H1 (cell line): ENCODE results near the gene DOCK11. TPM values are rescaled to one million over a fixed set of nuclear protein-coding genes. Genes with fewer than 3 reads are reported as not detected.

Experiments
- CHD7 ChIP-seq: fragments of 300-600 bp; sonication (generic); IDR thresholded peaks from 2 replicates; pipeline ENCODE4 v1.7.1; 2012; ENCODE audit warnings: low read length, moderate library complexity, mild to moderate bottlenecking, inconsistent platforms; ENCODE audit not compliant: insufficient replicate concordance
- KDM1A ChIP-seq: fragments of 200-600, 300-600 bp; sonication (generic); IDR thresholded peaks from 2 replicates; pipeline ENCODE4 v1.7.1; 2016; ENCODE audit warnings: mild to moderate bottlenecking, low read length, borderline replicate concordance
- MAFK ChIP-seq: IDR thresholded peaks from 2 replicates; pipeline ENCODE4 v1.6.1; 2012; ENCODE audit warnings: low read depth, mild to moderate bottlenecking, improper control_type of control experiment, low read length
- USF2 ChIP-seq: IDR thresholded peaks from 2 replicates; pipeline ENCODE4 v1.6.1; 2011; ENCODE audit warnings: low read length, improper control_type of control experiment
- polyA plus RNA-seq, 7 experiments: library from polyadenylated mRNA; depleted of rRNA in 3 of 7; stranded (reverse) in 5 of 7; unstranded in 2 of 7; fragments of >200 nt in 5 of 7; fragments of 200-250 nt in 2 of 7; gene quantifications; 1 replicate in 5 of 7; 2 replicates in 1 of 7; 4 replicates in 1 of 7; pipeline versions ENCODE4 v1.2.1 to v1.2.3, GENCODE V29; 2011 to 2013; ENCODE audit warnings: missing spikeins in 2 of 7, mixed read lengths in 2 of 7
- total RNA-seq: library from RNA; stranded (reverse); fragmentation: NEBNext Ultra II Directional; extraction: Animal tissue kit (Norgen Biotek cat#: 25700); gene quantifications from 2 replicates; pipeline ENCODE4 v1.2.1, GENCODE V29; 2021

DOCK11 gene
- total and polyA plus RNA-seq, 2 of the 8 experiments (the other 6 are each of a cell fraction or from before 2014, with no cell fraction given), result 4.9 to 12.0 TPM

GRCh38 chrX:118633530-118633929 is 137.9 kb downstream of the DOCK11 start (continued):
- TF ChIP-seq CHD7 (no peak), KDM1A (no peak), MAFK (no peak), USF2 (no peak)
- TF ChIP-seq, all 59 proteins: peak for 0
